ENCODE data around the gene SEMA3B. TPM values are rescaled to one million over a fixed set of nuclear protein-coding genes. Genes with fewer than 3 reads are reported as not detected.
A peak's percentile ranks its signal among the peaks of the same experiment; 100 is the strongest.
"Not testable (repeated sequence)": the region's sequence is repeated elsewhere in the genome, so short reads cannot be mapped to it uniquely, and the experiment has no call there.

The SEMA3B gene
- total and polyA plus RNA-seq, 2 experiments from 2014 or later = 2.4 to 3.3 TPM

DNA sequence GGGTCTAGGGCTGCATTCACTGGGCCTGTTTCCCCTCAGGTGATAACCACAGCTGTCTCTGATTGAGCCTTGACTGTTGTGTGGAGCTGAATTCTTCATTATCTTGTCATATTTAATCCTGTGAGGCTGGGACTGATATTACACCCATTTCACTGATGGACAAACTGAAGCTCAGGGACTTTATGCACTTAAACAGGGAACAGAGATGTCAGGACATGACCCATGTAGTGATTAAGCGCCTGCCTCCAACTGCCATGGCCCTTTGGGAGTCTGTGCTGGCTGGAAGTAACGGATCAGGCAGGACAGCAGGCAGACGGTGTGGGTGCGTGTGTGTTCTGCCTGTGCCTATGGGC, 25.4 kb upstream of the SEMA3B start (continued):
- TF ChIP-seq, protein P1, sequence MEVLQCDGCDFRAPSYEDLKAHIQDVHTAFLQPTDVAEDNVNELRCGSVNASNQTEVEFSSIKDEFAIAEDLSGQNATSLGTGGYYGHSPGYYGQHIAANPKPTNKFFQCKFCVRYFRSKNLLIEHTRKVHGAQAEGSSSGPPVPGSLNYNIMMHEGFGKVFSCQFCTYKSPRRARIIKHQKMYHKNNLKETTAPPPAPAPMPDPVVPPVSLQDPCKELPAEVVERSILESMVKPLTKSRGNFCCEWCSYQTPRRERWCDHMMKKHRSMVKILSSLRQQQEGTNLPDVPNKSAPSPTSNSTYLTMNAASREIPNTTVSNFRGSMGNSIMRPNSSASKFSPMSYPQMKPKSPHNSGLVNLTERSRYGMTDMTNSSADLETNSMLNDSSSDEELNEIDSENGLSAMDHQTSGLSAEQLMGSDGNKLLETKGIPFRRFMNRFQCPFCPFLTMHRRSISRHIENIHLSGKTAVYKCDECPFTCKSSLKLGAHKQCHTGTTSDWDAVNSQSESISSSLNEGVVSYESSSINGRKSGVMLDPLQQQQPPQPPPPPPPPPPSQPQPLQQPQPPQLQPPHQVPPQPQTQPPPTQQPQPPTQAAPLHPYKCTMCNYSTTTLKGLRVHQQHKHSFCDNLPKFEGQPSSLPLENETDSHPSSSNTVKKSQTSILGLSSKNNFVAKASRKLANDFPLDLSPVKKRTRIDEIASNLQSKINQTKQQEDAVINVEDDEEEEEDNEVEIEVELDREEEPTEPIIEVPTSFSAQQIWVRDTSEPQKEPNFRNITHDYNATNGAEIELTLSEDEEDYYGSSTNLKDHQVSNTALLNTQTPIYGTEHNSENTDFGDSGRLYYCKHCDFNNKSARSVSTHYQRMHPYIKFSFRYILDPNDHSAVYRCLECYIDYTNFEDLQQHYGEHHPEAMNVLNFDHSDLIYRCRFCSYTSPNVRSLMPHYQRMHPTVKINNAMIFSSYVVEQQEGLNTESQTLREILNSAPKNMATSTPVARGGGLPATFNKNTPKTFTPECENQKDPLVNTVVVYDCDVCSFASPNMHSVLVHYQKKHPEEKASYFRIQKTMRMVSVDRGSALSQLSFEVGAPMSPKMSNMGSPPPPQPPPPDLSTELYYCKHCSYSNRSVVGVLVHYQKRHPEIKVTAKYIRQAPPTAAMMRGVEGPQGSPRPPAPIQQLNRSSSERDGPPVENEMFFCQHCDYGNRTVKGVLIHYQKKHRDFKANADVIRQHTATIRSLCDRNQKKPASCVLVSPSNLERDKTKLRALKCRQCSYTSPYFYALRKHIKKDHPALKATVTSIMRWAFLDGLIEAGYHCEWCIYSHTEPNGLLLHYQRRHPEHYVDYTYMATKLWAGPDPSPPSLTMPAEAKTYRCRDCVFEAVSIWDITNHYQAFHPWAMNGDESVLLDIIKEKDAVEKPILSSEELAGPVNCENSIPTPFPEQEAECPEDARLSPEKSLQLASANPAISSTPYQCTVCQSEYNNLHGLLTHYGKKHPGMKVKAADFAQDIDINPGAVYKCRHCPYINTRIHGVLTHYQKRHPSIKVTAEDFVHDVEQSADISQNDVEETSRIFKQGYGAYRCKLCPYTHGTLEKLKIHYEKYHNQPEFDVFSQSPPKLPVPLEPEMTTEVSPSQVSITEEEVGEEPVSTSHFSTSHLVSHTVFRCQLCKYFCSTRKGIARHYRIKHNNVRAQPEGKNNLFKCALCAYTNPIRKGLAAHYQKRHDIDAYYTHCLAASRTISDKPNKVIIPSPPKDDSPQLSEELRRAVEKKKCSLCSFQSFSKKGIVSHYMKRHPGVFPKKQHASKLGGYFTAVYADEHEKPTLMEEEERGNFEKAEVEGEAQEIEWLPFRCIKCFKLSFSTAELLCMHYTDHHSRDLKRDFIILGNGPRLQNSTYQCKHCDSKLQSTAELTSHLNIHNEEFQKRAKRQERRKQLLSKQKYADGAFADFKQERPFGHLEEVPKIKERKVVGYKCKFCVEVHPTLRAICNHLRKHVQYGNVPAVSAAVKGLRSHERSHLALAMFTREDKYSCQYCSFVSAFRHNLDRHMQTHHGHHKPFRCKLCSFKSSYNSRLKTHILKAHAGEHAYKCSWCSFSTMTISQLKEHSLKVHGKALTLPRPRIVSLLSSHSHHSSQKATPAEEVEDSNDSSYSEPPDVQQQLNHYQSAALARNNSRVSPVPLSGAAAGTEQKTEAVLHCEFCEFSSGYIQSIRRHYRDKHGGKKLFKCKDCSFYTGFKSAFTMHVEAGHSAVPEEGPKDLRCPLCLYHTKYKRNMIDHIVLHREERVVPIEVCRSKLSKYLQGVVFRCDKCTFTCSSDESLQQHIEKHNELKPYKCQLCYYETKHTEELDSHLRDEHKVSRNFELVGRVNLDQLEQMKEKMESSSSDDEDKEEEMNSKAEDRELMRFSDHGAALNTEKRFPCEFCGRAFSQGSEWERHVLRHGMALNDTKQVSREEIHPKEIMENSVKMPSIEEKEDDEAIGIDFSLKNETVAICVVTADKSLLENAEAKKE (CRISPR knock-in tag; IDR thresholded peaks at IDR 0.05) = no peak
- no peak for TF ChIP-seq ZNF331 (CRISPR knock-in tag; IDR thresholded peaks at IDR 0.05; ENCODE audit: low read depth)

DNA sequence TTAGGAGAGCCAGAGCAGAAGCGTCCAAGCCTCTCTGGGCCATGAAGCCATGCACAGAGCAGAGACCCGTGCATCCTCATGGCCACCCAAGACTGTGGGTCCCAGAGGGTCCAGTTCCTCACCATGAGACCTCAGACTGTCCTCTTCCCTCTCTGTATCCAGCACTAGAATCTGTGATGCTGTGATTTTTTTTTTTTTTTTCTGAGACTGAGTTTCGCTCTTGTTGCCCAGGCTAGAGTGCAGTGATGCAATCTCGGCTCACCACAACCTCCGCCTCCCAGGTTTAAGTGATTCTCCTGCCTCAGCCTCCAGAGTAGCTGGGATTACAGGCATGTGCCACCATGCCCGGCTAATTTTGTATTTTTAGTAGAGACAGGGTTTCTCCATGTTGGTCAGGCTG, 24.1 kb upstream of the SEMA3B start:
- peaks cover 15% of the 10 kb centered on the region; the same call in 1 of the 2 replicates for H3F3A ChIP-seq (replicated peaks; ENCODE audit: low read depth)
- H4K20me1 ChIP-seq (replicated peaks; ENCODE audit: insufficient read depth) = peaks cover 42% of the 10 kb centered on the region
- H3K4me1 ChIP-seq (ENCODE audit: insufficient read depth) = peaks cover 60% of the 10 kb centered on the region
- DNase-seq (ENCODE audit: low spot score); H3K36me3 ChIP-seq (ENCODE audit: insufficient read depth); H2AFZ ChIP-seq; H3K27me3 ChIP-seq (ENCODE audit: insufficient read depth); H3K9me3 Mint-ChIP-seq; H3K4me3 Mint-ChIP-seq; H3K4me2 ChIP-seq; H3K4me3 ChIP-seq; H3K9me2 ChIP-seq (ENCODE audit: insufficient read depth); ATAC-seq: not testable (repeated sequence)
- Mint-ChIP-seq H3K27me3 (ENCODE audit: insufficient read depth, low read depth, poor library complexity) (peaks cover 18% of the 10 kb centered on the region), H3K27ac (peak overlapping the region; percentile 94; the same call in 1 of the 2 replicates), H3K36me3 (ENCODE audit: low read depth) (peaks cover 15% of the 10 kb centered on the region), H3K4me1 (peaks cover 74% of the 10 kb centered on the region)
- peak overlapping the region; percentile 89; the same call in 1 of the 2 replicates for H3K27ac ChIP-seq (ENCODE audit: low read depth)
- H3K79me2 ChIP-seq (replicated peaks; ENCODE audit: insufficient read depth) = peaks cover 88% of the 10 kb centered on the region

DNA sequence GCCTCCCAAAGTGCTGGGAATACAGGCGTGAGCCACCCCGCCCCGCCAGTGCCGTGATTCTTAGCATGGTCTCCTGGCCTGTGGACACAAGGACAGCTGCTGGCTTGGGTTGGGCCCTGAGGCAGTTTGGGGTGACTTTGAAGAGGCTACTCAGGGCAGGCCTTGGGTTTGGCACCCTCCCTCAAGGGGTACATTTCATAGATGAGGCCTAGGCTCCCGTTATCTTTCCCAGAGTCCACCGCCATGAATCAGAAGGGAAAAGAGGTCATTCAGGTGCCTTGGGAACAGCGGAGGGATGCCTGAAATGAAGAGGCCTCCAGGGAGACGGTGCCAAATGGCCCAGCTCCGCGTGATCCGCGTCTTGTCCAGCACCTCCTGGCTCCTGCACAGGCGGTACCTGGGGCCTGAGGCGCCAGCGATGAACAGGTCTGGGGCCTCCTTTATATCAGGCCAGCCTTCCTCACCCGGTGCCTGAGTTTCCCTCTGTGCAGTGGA, 23.6 kb upstream of the SEMA3B start:
- Histone ChIP-seq H3K27ac (ENCODE audit: low read depth) (peak overlapping the region; percentile 89), H4K20me1 (replicated peaks; ENCODE audit: insufficient read depth) (peaks cover 44% of the 10 kb centered on the region), H3K4me3 (peak overlapping the region; percentile 35; the same call in 1 of the 2 replicates), H3K27me3 (ENCODE audit: insufficient read depth) (no peaks in the 10 kb centered on the region), H3K4me2 (peak overlapping the region; percentile 70), H3F3A (replicated peaks; ENCODE audit: low read depth) (peaks cover 12% of the 10 kb centered on the region; the same call in 1 of the 2 replicates), H3K79me2 (replicated peaks; ENCODE audit: insufficient read depth) (peaks cover 87% of the 10 kb centered on the region), H3K9me2 (ENCODE audit: insufficient read depth) (no peaks in the 10 kb centered on the region), H3K36me3 (ENCODE audit: insufficient read depth) (no peaks in the 10 kb centered on the region), H2AFZ (no peak overlapping the region), H3K4me1 (ENCODE audit: insufficient read depth) (peaks cover 55% of the 10 kb centered on the region)
- H3K27ac Mint-ChIP-seq = peak overlapping the region; percentile 94
- no peaks in the 10 kb centered on the region for H3K9me3 Mint-ChIP-seq
- peak overlapping the region; percentile 39; the same call in 1 of the 3 replicates for H3K4me3 Mint-ChIP-seq
- H3K27me3 Mint-ChIP-seq (ENCODE audit: insufficient read depth, low read depth, poor library complexity) = peaks cover 19% of the 10 kb centered on the region
- peaks cover 72% of the 10 kb centered on the region for H3K4me1 Mint-ChIP-seq
- TF ChIP-seq STAT1 (IDR thresholded peaks at IDR 0.05; ENCODE audit: unreplicated experiment) = no peak
- DNase-seq (ENCODE audit: low spot score) (no peak), ATAC-seq (0 out of 3 replicates have a peak, but pooled peaks have one; percentile 0)
- H3K36me3 Mint-ChIP-seq (ENCODE audit: low read depth) = peaks cover 15% of the 10 kb centered on the region
